Peyer's patch (tissue), 4 donors: ENCODE results near the gene PWP1.

Experiments
- CTCF ChIP-seq, 6 experiments: fragments of 450-650 bp in 4 of 6; fragments of 200-600 bp in 2 of 6; sonication (generic) in 1 of 6; IDR thresholded peaks; one replicate each; pipeline ENCODE4 v1.5.1; 2017 to 2019; ENCODE audit warnings: antibody characterized with exemption in 6 of 6, mild to moderate bottlenecking in 3 of 6, moderate library complexity in 1 of 6
- POLR2A ChIP-seq, 2 donors: fragments of 450-650 bp; IDR thresholded peaks; one replicate each; pipeline ENCODE4 v1.5.1; 2017; ENCODE audit warnings: antibody characterized with exemption in 2 of 2, mild to moderate bottlenecking in 2 of 2, moderate library complexity in 2 of 2

- no peak for TF ChIP-seq CTCF (IDR thresholded peaks at IDR 0.05)
- no peak for TF ChIP-seq POLR2A (IDR thresholded peaks at IDR 0.05)
Observed at GRCh38 chr12:107759410-107759809, 73.8 kb downstream of the PWP1 start.
